K562 (cell line): Measurements from ENCODE around the gene LIN28A. TPM values are rescaled to one million over a fixed set of nuclear protein-coding genes. Genes with fewer than 3 reads are reported as not detected.
A peak's percentile ranks its signal among the peaks of the same experiment; 100 is the strongest.

Source experiments
- ATAC-seq: fragments of 200-7000 bp; cut with Tn5 transposase; 3 replicates; pipeline ENCODE4 v1.9.1; 2020; ENCODE audit warnings: moderate library complexity
- BruUV-seq: library from RNA; stranded (reverse); fragments of 400-500 nt; replicated peaks from 2 replicates; lab custom pipeline; 2021; lab: Mats Ljungman, UMichigan
- CTCF ChIA-PET: fragments of 300-600 bp; formaldehyde crosslinking; extraction: SDS; loops from one replicate; lab custom pipeline; 2021; ENCODE audit warnings: low intra/inter-chr PET ratio; lab: Yijun Ruan, JAX
- POLR2A ChIA-PET: fragments of 300-600, 350-650 bp; sonication (Branson Sonifier 250); formaldehyde crosslinking; extraction: SDS; loops from one replicate; lab custom pipeline; 2021; ENCODE audit warnings: antibody characterized with exemption, inconsistent platforms; lab: Yijun Ruan, JAX
- DNase-seq, 4 experiments: peaks; one replicate each; pipeline versions ENCODE4 v3.0.0 to v3.0.0-alpha.2; 2011 to 2018; ENCODE audit warnings: low spot score in 3 of 4, mixed read lengths in 3 of 4; ENCODE audit errors: extremely low read depth in 1 of 4
- FAIRE-seq: peaks from 2 replicates; lab custom pipeline; 2011; peaks lifted over from hg19 to GRCh38; lab: Jason Lieb, UNC
- H2AFZ ChIP-seq: 2 replicates; pipeline ENCODE4 v1.6.0; 2011; ENCODE audit warnings: low read depth, low read length, control low read depth, inconsistent platforms
- H3K27ac ChIP-seq: fragments of 200-600 bp; 3 replicates; pipeline ENCODE4 v1.8.0; 2011; ENCODE audit warnings: low read depth, mild to moderate bottlenecking, control low read depth, inconsistent platforms, low read length, moderate library complexity, mixed read lengths; ENCODE audit errors: extremely low read depth
- H3K27me3 ChIP-seq, 2 experiments: fragments of 300-600 bp in 1 of 2; 2 replicates in 1 of 2; 3 replicates in 1 of 2; pipeline versions ENCODE4 v1.6.0 to v1.8.0; 2011; ENCODE audit warnings: inconsistent platforms in 2 of 2, low read length in 2 of 2, mild to moderate bottlenecking in 1 of 2, mixed read lengths in 1 of 2, moderate library complexity in 1 of 2; ENCODE audit not compliant: control insufficient read depth in 2 of 2, insufficient read depth in 2 of 2
- H3K36me3 ChIP-seq: fragments of 300-600 bp; 3 replicates; pipeline ENCODE4 v1.8.0; 2011; ENCODE audit warnings: mild to moderate bottlenecking, low read length, inconsistent platforms; ENCODE audit not compliant: control insufficient read depth, insufficient read depth
- H3K4me1 ChIP-seq, 2 experiments: fragments of 200-600 bp in 1 of 2; replicated peaks in 1 of 2; 2 replicates in 1 of 2; 3 replicates in 1 of 2; pipeline versions ENCODE4 v1.5.1 to v1.8.0; 2011; ENCODE audit warnings: inconsistent platforms in 2 of 2, low read length in 2 of 2, mild to moderate bottlenecking in 1 of 2, mixed read lengths in 1 of 2, moderate library complexity in 1 of 2; ENCODE audit not compliant: control insufficient read depth in 2 of 2, insufficient read depth in 2 of 2
- H3K4me2 ChIP-seq: 2 replicates; pipeline ENCODE4 v1.6.1; 2011; ENCODE audit warnings: low read length, control low read depth, inconsistent platforms, mixed read lengths; ENCODE audit not compliant: insufficient read depth
- H3K4me3 ChIP-seq: fragments of 200-600 bp; sonication (generic), shearing (Covaris generic); 2 replicates; pipeline ENCODE4 v1.5.1; 2016; ENCODE audit warnings: control low read depth, inconsistent platforms
- H3K79me2 ChIP-seq: fragments of 200-600 bp; 3 replicates; pipeline ENCODE4 v1.8.0; 2011; ENCODE audit warnings: low read length, inconsistent platforms; ENCODE audit not compliant: control insufficient read depth, insufficient read depth
- H3K9ac ChIP-seq, 2 experiments: 2 replicates each; pipeline versions ENCODE4 v1.6.0 to v1.6.1; 2011; ENCODE audit warnings: low read depth in 2 of 2, low read length in 2 of 2, control low read depth in 1 of 2, inconsistent platforms in 1 of 2, mild to moderate bottlenecking in 1 of 2, mixed read lengths in 1 of 2; ENCODE audit not compliant: insufficient read depth in 1 of 2
- H3K9me1 ChIP-seq: one replicate; pipeline ENCODE4 v1.6.0; 2011; ENCODE audit warnings: inconsistent platforms, mild to moderate bottlenecking, low read length, moderate library complexity; ENCODE audit not compliant: control insufficient read depth, insufficient read depth
- H3K9me3 ChIP-seq: replicated peaks from 2 replicates; pipeline ENCODE4 v1.5.1; 2011; ENCODE audit warnings: low read depth, low read length, inconsistent platforms; ENCODE audit not compliant: control insufficient read depth, insufficient read depth
- H4K20me1 ChIP-seq: replicated peaks from 2 replicates; pipeline ENCODE4 v1.6.1; 2011; ENCODE audit warnings: low read length, inconsistent platforms, mixed read lengths; ENCODE audit not compliant: control insufficient read depth, insufficient read depth
- CBX3 ChIP-seq, 2 experiments: IDR thresholded peaks; 1 replicate in 1 of 2; 2 replicates in 1 of 2; pipeline ENCODE4 v1.6.1; 2012; ENCODE audit warnings: inconsistent platforms in 2 of 2, low read length in 2 of 2, borderline replicate concordance in 1 of 2, control low read depth in 1 of 2
- CHCHD3 ChIP-seq: fragments of 250-450 bp; sonication (Bioruptor Pico); IDR thresholded peaks from 2 replicates; pipeline ENCODE4 v2.1.2; 2022; ENCODE audit warnings: mild to moderate bottlenecking
- EP400 ChIP-seq: fragments of 450-650 bp; IDR thresholded peaks from 2 replicates; pipeline ENCODE4 v1.6.1; 2017; ENCODE audit warnings: antibody characterized with exemption, mild to moderate bottlenecking, moderate library complexity
- ERF ChIP-seq: fragments of 450-650 bp; formaldehyde crosslinking; IDR thresholded peaks from 2 replicates; pipeline ENCODE4 v1.4.0; 2020; ENCODE audit warnings: mild to moderate bottlenecking, mixed read lengths
- GTF2E2 ChIP-seq: fragments of 200-800 bp; sonication (Bioruptor generic); IDR thresholded peaks from 2 replicates; pipeline ENCODE4 v1.6.1; 2016; ENCODE audit warnings: missing genetic modification characterization, missing compliant biosample characterization
- HNRNPK ChIP-seq: fragments of 200-400 bp; formaldehyde crosslinking; IDR thresholded peaks from one replicate; pipeline ENCODE4 v1.6.1; 2018; ENCODE audit warnings: mild to moderate bottlenecking, low read depth, low read length; ENCODE audit not compliant: poor library complexity, severe bottlenecking
- MCM7 ChIP-seq, 2 experiments: fragments of 450-650 bp; IDR thresholded peaks; 2 replicates each; pipeline ENCODE4 v1.6.1; 2016 to 2018
- NFYB ChIP-seq: IDR thresholded peaks from 2 replicates; pipeline ENCODE4 v1.6.1; 2011; ENCODE audit warnings: mild to moderate bottlenecking, moderate library complexity; ENCODE audit not compliant: insufficient read length; ENCODE audit errors: extremely low read depth
- RCOR1 ChIP-seq, 2 experiments: IDR thresholded peaks; 2 replicates each; pipeline ENCODE4 v1.6.1; 2012; ENCODE audit warnings: low read depth in 2 of 2, low read length in 2 of 2, borderline replicate concordance in 1 of 2, improper control_type of control experiment in 1 of 2
- RFX1 ChIP-seq: fragments of 450-650 bp; IDR thresholded peaks from 2 replicates; pipeline ENCODE4 v1.6.1; 2016; ENCODE audit warnings: mild to moderate bottlenecking, moderate library complexity
- SAFB2 ChIP-seq: fragments of 200-400 bp; formaldehyde crosslinking; IDR thresholded peaks from 2 replicates; pipeline ENCODE4 v1.6.1; 2018; ENCODE audit warnings: borderline replicate concordance, low read length, low read depth, moderate library complexity; ENCODE audit not compliant: severe bottlenecking
- SRSF7 ChIP-seq: fragments of 200-400 bp; formaldehyde crosslinking; optimal IDR thresholded peaks from 2 replicates; pipeline ENCODE3; 2017; ENCODE audit warnings: mild to moderate bottlenecking, low read depth, low read length
- TAF9B ChIP-seq: fragments of 450-650 bp; IDR thresholded peaks from 2 replicates; pipeline ENCODE4 v1.6.1; 2018; ENCODE audit warnings: mild to moderate bottlenecking; ENCODE audit not compliant: partially characterized antibody
- TRIM24 ChIP-seq, 2 experiments: fragments of 450-650 bp; IDR thresholded peaks; 2 replicates each; pipeline ENCODE4 v1.6.1; 2016
- U2AF1 ChIP-seq: fragments of 200-400 bp; formaldehyde crosslinking; optimal IDR thresholded peaks from 2 replicates; pipeline ENCODE3; 2017; ENCODE audit warnings: mild to moderate bottlenecking, low read depth, low read length, moderate library complexity
- ZC3H8 ChIP-seq: fragments of 450-650 bp; IDR thresholded peaks from 2 replicates; pipeline ENCODE4 v1.6.1; 2017
- ZNF277 ChIP-seq: fragments of 250-450 bp; sonication (Bioruptor Pico); IDR thresholded peaks from 2 replicates; pipeline ENCODE4 v1.8.0; 2022; ENCODE audit warnings: inconsistent platforms, mild to moderate bottlenecking, moderate library complexity, borderline replicate concordance
- ZNF347 ChIP-seq: fragments of 450-650 bp; formaldehyde crosslinking; IDR thresholded peaks from 2 replicates; pipeline ENCODE4 v1.4.0; 2020; ENCODE audit warnings: low read depth, mild to moderate bottlenecking, moderate library complexity
- ZNF584 ChIP-seq: fragments of 200-800 bp; sonication (Bioruptor generic); IDR thresholded peaks from 2 replicates; pipeline ENCODE4 v1.6.1; 2016; ENCODE audit warnings: low read depth, mild to moderate bottlenecking, missing genetic modification characterization, missing compliant biosample characterization
- WGBS: fragments of 100-300 bp; shearing (Covaris generic); methylation state at CpG from one replicate; pipeline ENCODE4 v1.1.6; 2016; ENCODE audit warnings: low coverage, mixed read lengths; ENCODE audit not compliant: insufficient coverage; ENCODE audit errors: missing lambda C conversion rate; 5-methylcytosine and 5-hydroxymethylcytosine counted together
- in situ Hi-C: fragments of 300-500 bp; cut with MboI; formaldehyde crosslinking; loops from 4 replicates; pipeline ENCODE4 v1.15.0; 2018; ENCODE audit warnings: inconsistent platforms, mixed read lengths
- intact Hi-C: fragments of 100-400 bp; cut with micrococcal nuclease; formaldehyde crosslinking; loops from 2 replicates; pipeline ENCODE4 v1.14.2; 2022
- polyA plus RNA-seq, 8 experiments: library from polyadenylated mRNA; depleted of rRNA in 4 of 8; stranded (reverse) in 5 of 8; unstranded in 3 of 8; fragments of >200 nt; fragmentation: Nextera tagmentation in 2 of 8; fragmentation: Illumina TruSeq in 1 of 8; extraction: Ambion mirVana in 2 of 8; extraction: Trizol in 1 of 8; gene quantifications; 2 replicates each; pipeline versions ENCODE4 v1.2.1 to v1.2.3, GENCODE V29; 2011 to 2014; ENCODE audit warnings: inconsistent platforms in 1 of 8, missing spikeins in 1 of 8
- total RNA-seq, 7 experiments: library from RNA; depleted of rRNA in 6 of 7; stranded (reverse); fragments of >200 nt in 6 of 7; fragmentation: Illumina TruSeq in 2 of 7; extraction: Trizol in 2 of 7; gene quantifications; 2 replicates each; pipeline versions ENCODE4 v1.2.1 to v1.2.3, GENCODE V29; 2011 to 2021; ENCODE audit warnings: low replicate concordance in 1 of 7

LIN28A gene
- total and polyA plus RNA-seq, 9 of the 15 experiments (the other 6 are each of a cell fraction or from before 2014, with no cell fraction given) = 0.80 to 5.4 (median 3.9) TPM

GRCh38 chr1:26376050-26376449 lies 34.6 kb upstream of the LIN28A start (continued):
- TF ChIP-seq RCOR1 (IDR thresholded peaks at IDR 0.05; ENCODE audit: borderline replicate concordance in 1 of 2, low read depth in 2 of 2, low read length in 2 of 2) (0 out of 4 replicates have a peak, but pooled peaks of 1 of the 2 experiments have one; percentile 12), TRIM24 (IDR thresholded peaks at IDR 0.05) (no peak), CBX3 (IDR thresholded peaks at IDR 0.05; ENCODE audit: borderline replicate concordance in 1 of 2, low read length in 2 of 2) (peak in 1 of 2 experiments; percentile 24; a peak in 1 of 3 replicates), U2AF1 (no peak)

- ChIA-PET POLR2A (interaction anchor here (0.6 to 2.2 kb wide), 27 partner anchors 9 to 1940 kb away, joined by 3 to 8 read pairs (median 3); partner anchors contain the start of genes CEP85, DHDDS and GPN2), CTCF (interaction anchor here (1.2 kb wide), 1 partner anchor 15 kb away, joined by 4 read pairs; no protein-coding TSS in a partner anchor)
- Histone ChIP-seq H3K9me3 (no peaks in the 10 kb centered on the region), H3K27me3 (no peaks in the 10 kb centered on the region), H3K4me2 (peak overlapping the region; percentile 91), H3K27ac (peak overlapping the region; percentile 96), H3K9me1 (no peaks in the 10 kb centered on the region), H3K9ac (peak overlapping the region; percentile 75 to 84; a peak in 3 of 4 replicates), H3K4me1 (peaks cover 28 to 41% of the 10 kb centered on the region in 2 experiments), H2AFZ (peak overlapping the region; percentile 99), H3K4me3 (peak overlapping the region; percentile 15; the same call in 1 of the 2 replicates), H3K36me3 (no peaks in the 10 kb centered on the region), H4K20me1 (no peaks in the 10 kb centered on the region), H3K79me2 (no peaks in the 10 kb centered on the region)
- 0% methylated on average over 5 of the region's 5 CpGs for WGBS
- DNase-seq = peak; percentile 99
- peak; percentile 99 for ATAC-seq
- FAIRE-seq = peak; percentile 100
- in situ Hi-C loops (no loop called here), intact Hi-C loops (no loop called here)
- no TSS peak for BruUV-seq
- TF ChIP-seq GTF2E2 (tag) (no peak), NFYB (no peak), ERF (CRISPR knock-in tag) (no peak; the same call in 1 of the 2 replicates), MCM7 (IDR thresholded peaks at IDR 0.05) (no peak), SRSF7 (no peak), HNRNPK (no peak), CHCHD3 (CRISPR knock-in tag) (no peak), ZNF347 (CRISPR knock-in tag) (no peak), ZNF584 (CRISPR knock-in tag) (peak; percentile 84), ZC3H8 (no peak), SAFB2 (no peak), CBX3 (IDR thresholded peaks at IDR 0.05; ENCODE audit: borderline replicate concordance in 1 of 2, low read length in 2 of 2) (peak in 1 of 2 experiments; percentile 98; a peak in 2 of 3 replicates), RFX1 (no peak), ZNF277 (CRISPR knock-in tag) (no peak), TAF9B (peak; percentile 99), EP400 (peak; percentile 62)
Observed at GRCh38 chr1:26378088-26378878, 32.3 kb upstream of the LIN28A start.
